Neural cell (in vitro differentiated cells): ENCODE measurements around the gene RAF1. TPM values are rescaled to one million over a fixed set of nuclear protein-coding genes. Genes with fewer than 3 reads are reported as not detected.

Experiments
- H2AFZ ChIP-seq: fragments of 200-600, 300-800 bp; sonication (generic), shearing (Covaris generic); 2 replicates; pipeline ENCODE4 v1.6.0; 2014; ENCODE audit warnings: low read depth, mild to moderate bottlenecking, antibody characterized with exemption, low read length, moderate library complexity
- H3F3A ChIP-seq: fragments of 200-600 bp; shearing (Covaris generic); 2 replicates; pipeline ENCODE4 v1.6.1; 2016; ENCODE audit warnings: mild to moderate bottlenecking, moderate library complexity, mixed read lengths, antibody characterized with exemption, low read length; ENCODE audit not compliant: insufficient read depth, poor library complexity, severe bottlenecking
- H3K27ac ChIP-seq: fragments of 200-600, 300-800 bp; sonication (generic), shearing (Covaris generic); 2 replicates; pipeline ENCODE4 v1.5.1; 2014; ENCODE audit warnings: mild to moderate bottlenecking, low read length, moderate library complexity
- H3K27me3 ChIP-seq: fragments of 300-800, 200-600 bp; sonication (generic), shearing (Covaris generic); 2 replicates; pipeline ENCODE4 v1.6.0; 2014; ENCODE audit warnings: mild to moderate bottlenecking, low read depth, low read length, moderate library complexity; ENCODE audit not compliant: insufficient read depth
- H3K36me3 ChIP-seq: fragments of 300-800, 200-600 bp; sonication (generic), shearing (Covaris generic); 2 replicates; pipeline ENCODE4 v1.5.1; 2014; ENCODE audit warnings: mild to moderate bottlenecking, antibody characterized with exemption, low read length, moderate library complexity; ENCODE audit not compliant: insufficient read depth
- H3K4me2 ChIP-seq: fragments of 300-800, 200-600 bp; sonication (generic), shearing (Covaris generic); 2 replicates; pipeline ENCODE4 v1.6.0; 2014; ENCODE audit warnings: mild to moderate bottlenecking, low read length
- H3K4me3 ChIP-seq: fragments of 300-800, 200-600 bp; sonication (generic), shearing (Covaris generic); 2 replicates; pipeline ENCODE4 v1.5.1; 2014; ENCODE audit warnings: mild to moderate bottlenecking, low read length, moderate library complexity
- H3K79me2 ChIP-seq: fragments of 200-600 bp; shearing (Covaris generic); replicated peaks from 2 replicates; pipeline ENCODE4 v1.6.0; 2014; ENCODE audit warnings: mild to moderate bottlenecking, low read length, moderate library complexity; ENCODE audit not compliant: insufficient read depth
- H3K9ac ChIP-seq: fragments of 300-800, 200-600 bp; sonication (generic), shearing (Covaris generic); 2 replicates; pipeline ENCODE4 v1.6.1; 2016; ENCODE audit warnings: mild to moderate bottlenecking, low read length, mixed read lengths
- H3K9me2 ChIP-seq: fragments of 200-600 bp; shearing (Covaris generic); 2 replicates; pipeline ENCODE4 v1.6.1; 2016; ENCODE audit warnings: mild to moderate bottlenecking, low read length, mixed read lengths; ENCODE audit not compliant: insufficient read depth
- H3K9me3 ChIP-seq: fragments of 200-600, 300-800 bp; sonication (generic), shearing (Covaris generic); 2 replicates; pipeline ENCODE4 v1.6.1; 2016; ENCODE audit warnings: mild to moderate bottlenecking, mixed run types, low read length, moderate library complexity, mixed read lengths
- H4K20me1 ChIP-seq: fragments of 200-600 bp; shearing (Covaris generic); 2 replicates; pipeline ENCODE4 v1.6.1; 2016; ENCODE audit warnings: mild to moderate bottlenecking, mixed run types; ENCODE audit not compliant: insufficient read depth
- EP300 ChIP-seq: fragments of 450-650 bp; conservative IDR thresholded peaks from 2 replicates; pipeline ENCODE4 v1.6.1; 2014; ENCODE audit warnings: antibody characterized with exemption, mild to moderate bottlenecking, moderate library complexity; ENCODE audit not compliant: poor library complexity, severe bottlenecking
- EZH2 ChIP-seq: fragments of 200-600, 300-800 bp; shearing (Covaris generic), sonication (generic); IDR thresholded peaks from 2 replicates; pipeline ENCODE4 v1.6.1; 2014; ENCODE audit warnings: antibody characterized with exemption, low read length, borderline replicate concordance, mild to moderate bottlenecking; ENCODE audit not compliant: insufficient read depth, poor library complexity, severe bottlenecking
- MXI1 ChIP-seq: fragments of 450-650 bp; conservative IDR thresholded peaks from 2 replicates; pipeline ENCODE4 v1.6.1; 2014; ENCODE audit warnings: antibody characterized with exemption, mild to moderate bottlenecking; ENCODE audit not compliant: poor library complexity, severe bottlenecking
- POLR2AphosphoS5 ChIP-seq: IDR thresholded peaks from 2 replicates; pipeline ENCODE4 v1.6.1; 2012
- RAD21 ChIP-seq: fragments of 450-650 bp; conservative IDR thresholded peaks from 2 replicates; pipeline ENCODE4 v1.6.1; 2014; ENCODE audit warnings: antibody characterized with exemption, mild to moderate bottlenecking, moderate library complexity
- REST ChIP-seq: IDR thresholded peaks from 2 replicates; pipeline ENCODE4 v1.6.1; 2012; ENCODE audit warnings: borderline replicate concordance
- SMC3 ChIP-seq: fragments of 450-650 bp; conservative IDR thresholded peaks from 2 replicates; pipeline ENCODE4 v1.6.1; 2014; ENCODE audit warnings: antibody characterized with exemption, mild to moderate bottlenecking, moderate library complexity; ENCODE audit not compliant: poor library complexity
- TAF1 ChIP-seq: IDR thresholded peaks from 2 replicates; pipeline ENCODE4 v1.6.1; 2012; ENCODE audit warnings: low read depth
- polyA plus RNA-seq: library from polyadenylated mRNA; depleted of rRNA; stranded (reverse); fragments of >200 nt; gene quantifications from 2 replicates; pipeline ENCODE4 v1.2.3, GENCODE V29; 2014
- TF ChIP-seq, protein P1 (sequence below): fragments of 450-650 bp; IDR thresholded peaks from 2 replicates; pipeline ENCODE4 v1.5.1; 2014; ENCODE audit warnings: antibody characterized with exemption, mild to moderate bottlenecking, moderate library complexity; ENCODE audit not compliant: poor library complexity, severe bottlenecking

The RAF1 gene
- polyA plus RNA-seq, 1 donor from 2014 or later: 215 TPM

DNA sequence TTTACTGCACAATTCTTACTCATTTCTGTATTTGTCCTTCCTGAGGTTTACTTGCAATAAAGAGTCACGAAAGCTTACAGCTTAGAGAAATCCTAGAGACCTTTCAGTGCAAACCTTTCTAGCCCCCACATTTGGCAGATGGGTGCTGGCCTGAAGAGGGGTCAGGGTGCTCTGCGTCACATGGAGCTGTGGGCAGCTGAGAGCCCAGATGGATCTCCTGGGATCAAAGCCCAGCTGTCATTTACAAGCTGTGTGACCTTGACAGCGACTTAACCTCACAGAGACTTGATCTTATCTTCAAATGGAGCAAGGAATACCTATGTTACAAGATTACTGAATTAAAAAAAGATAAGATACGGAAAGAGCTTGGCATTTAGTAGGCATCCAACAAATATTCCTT, 24.0 kb upstream of the RAF1 start:
- H3K9me3 ChIP-seq: no peaks in the 10 kb centered on the region
- no peaks in the 10 kb centered on the region for H4K20me1 ChIP-seq
- no peak overlapping the region for H3K4me3 ChIP-seq
- H3F3A ChIP-seq: no peaks in the 10 kb centered on the region
- H3K9me2 ChIP-seq: no peaks in the 10 kb centered on the region
- no peak overlapping the region for H3K9ac ChIP-seq
- H3K27ac ChIP-seq: no peak overlapping the region
- no peak overlapping the region for H3K4me2 ChIP-seq
- H2AFZ ChIP-seq: no peak overlapping the region
- no peak for TF ChIP-seq RAD21
- no peak for TF ChIP-seq SMC3
- no peak for TF ChIP-seq TAF1
- no peak for TF ChIP-seq EZH2
- TF ChIP-seq, protein P1, sequence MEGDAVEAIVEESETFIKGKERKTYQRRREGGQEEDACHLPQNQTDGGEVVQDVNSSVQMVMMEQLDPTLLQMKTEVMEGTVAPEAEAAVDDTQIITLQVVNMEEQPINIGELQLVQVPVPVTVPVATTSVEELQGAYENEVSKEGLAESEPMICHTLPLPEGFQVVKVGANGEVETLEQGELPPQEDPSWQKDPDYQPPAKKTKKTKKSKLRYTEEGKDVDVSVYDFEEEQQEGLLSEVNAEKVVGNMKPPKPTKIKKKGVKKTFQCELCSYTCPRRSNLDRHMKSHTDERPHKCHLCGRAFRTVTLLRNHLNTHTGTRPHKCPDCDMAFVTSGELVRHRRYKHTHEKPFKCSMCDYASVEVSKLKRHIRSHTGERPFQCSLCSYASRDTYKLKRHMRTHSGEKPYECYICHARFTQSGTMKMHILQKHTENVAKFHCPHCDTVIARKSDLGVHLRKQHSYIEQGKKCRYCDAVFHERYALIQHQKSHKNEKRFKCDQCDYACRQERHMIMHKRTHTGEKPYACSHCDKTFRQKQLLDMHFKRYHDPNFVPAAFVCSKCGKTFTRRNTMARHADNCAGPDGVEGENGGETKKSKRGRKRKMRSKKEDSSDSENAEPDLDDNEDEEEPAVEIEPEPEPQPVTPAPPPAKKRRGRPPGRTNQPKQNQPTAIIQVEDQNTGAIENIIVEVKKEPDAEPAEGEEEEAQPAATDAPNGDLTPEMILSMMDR: no peak
- no peak for TF ChIP-seq EP300
- no peak for TF ChIP-seq REST
- TF ChIP-seq POLR2AphosphoS5: no peak
- no peak for TF ChIP-seq MXI1
- H3K36me3 ChIP-seq: no peaks in the 10 kb centered on the region
- no peaks in the 10 kb centered on the region for H3K79me2 ChIP-seq
- H3K27me3 ChIP-seq: no peaks in the 10 kb centered on the region

GRCh38 chr3:12686096-12686495, 22.2 kb upstream of the RAF1 start:
- no peaks in the 10 kb centered on the region for H3K79me2 ChIP-seq
- no peak overlapping the region for H2AFZ ChIP-seq
- no peaks in the 10 kb centered on the region for H3K9me2 ChIP-seq
- no peak overlapping the region for H3K27ac ChIP-seq
- H4K20me1 ChIP-seq: no peaks in the 10 kb centered on the region
- no peaks in the 10 kb centered on the region for H3K36me3 ChIP-seq
- H3F3A ChIP-seq: no peaks in the 10 kb centered on the region
- H3K9ac ChIP-seq: no peak overlapping the region
- no peaks in the 10 kb centered on the region for H3K9me3 ChIP-seq
- H3K4me3 ChIP-seq: no peak overlapping the region
- no peaks in the 10 kb centered on the region for H3K27me3 ChIP-seq
- no peak for TF ChIP-seq POLR2AphosphoS5
- TF ChIP-seq MXI1: no peak
- TF ChIP-seq, protein P1: no peak
- no peak for TF ChIP-seq SMC3
- TF ChIP-seq EZH2: no peak
- TF ChIP-seq EP300: no peak
- no peak for TF ChIP-seq RAD21
- no peak for TF ChIP-seq TAF1
- no peak overlapping the region for H3K4me2 ChIP-seq
